Prostate gland (tissue), 2 donors: ENCODE results near the gene GNLY.

ENCODE experiments used
- POLR2A ChIP-seq: fragments of 450-650 bp; IDR thresholded peaks from one replicate; pipeline ENCODE4 v1.6.1; 2016; ENCODE audit warnings: antibody characterized with exemption, mild to moderate bottlenecking
- TF ChIP-seq, protein P1 (sequence below), 4 experiments: fragments of 200-600 bp in 2 of 4; fragments of 450-650 bp in 2 of 4; sonication (generic) in 2 of 4; IDR thresholded peaks; 1 replicate in 3 of 4; 2 replicates in 1 of 4; pipeline ENCODE4 v1.5.1; 2016 to 2019; ENCODE audit warnings: antibody characterized with exemption in 4 of 4, mild to moderate bottlenecking in 2 of 4, moderate library complexity in 2 of 4

GRCh38 chr2:85737481-85737880 is 43.3 kb downstream of the GNLY start:
- TF ChIP-seq POLR2A: no peak
- TF ChIP-seq, protein P1, sequence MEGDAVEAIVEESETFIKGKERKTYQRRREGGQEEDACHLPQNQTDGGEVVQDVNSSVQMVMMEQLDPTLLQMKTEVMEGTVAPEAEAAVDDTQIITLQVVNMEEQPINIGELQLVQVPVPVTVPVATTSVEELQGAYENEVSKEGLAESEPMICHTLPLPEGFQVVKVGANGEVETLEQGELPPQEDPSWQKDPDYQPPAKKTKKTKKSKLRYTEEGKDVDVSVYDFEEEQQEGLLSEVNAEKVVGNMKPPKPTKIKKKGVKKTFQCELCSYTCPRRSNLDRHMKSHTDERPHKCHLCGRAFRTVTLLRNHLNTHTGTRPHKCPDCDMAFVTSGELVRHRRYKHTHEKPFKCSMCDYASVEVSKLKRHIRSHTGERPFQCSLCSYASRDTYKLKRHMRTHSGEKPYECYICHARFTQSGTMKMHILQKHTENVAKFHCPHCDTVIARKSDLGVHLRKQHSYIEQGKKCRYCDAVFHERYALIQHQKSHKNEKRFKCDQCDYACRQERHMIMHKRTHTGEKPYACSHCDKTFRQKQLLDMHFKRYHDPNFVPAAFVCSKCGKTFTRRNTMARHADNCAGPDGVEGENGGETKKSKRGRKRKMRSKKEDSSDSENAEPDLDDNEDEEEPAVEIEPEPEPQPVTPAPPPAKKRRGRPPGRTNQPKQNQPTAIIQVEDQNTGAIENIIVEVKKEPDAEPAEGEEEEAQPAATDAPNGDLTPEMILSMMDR (IDR thresholded peaks at IDR 0.05): no peak
